ENCODE measurements around the gene TSPAN32. TPM values are rescaled to one million over a fixed set of nuclear protein-coding genes. Genes with fewer than 3 reads are reported as not detected.

The TSPAN32 gene
- total RNA-seq, 1 donor: 1.4 TPM

- Histone ChIP-seq H2AFZ (ENCODE audit: low read length) (no peak overlapping the region), H3K27ac (ENCODE audit: low read depth, low read length) (no peak overlapping the region), H3K79me2 (ENCODE audit: insufficient read depth, low read length) (no peaks in the 10 kb centered on the region), H3K27me3 (ENCODE audit: insufficient read depth, low read length) (no peaks in the 10 kb centered on the region), H4K20me1 (ENCODE audit: insufficient read depth, low read length) (no peaks in the 10 kb centered on the region), H3K4me3 (ENCODE audit: insufficient read depth, low read length) (no peak overlapping the region), H3K36me3 (ENCODE audit: insufficient read depth, low read length) (no peaks in the 10 kb centered on the region), H3K9me3 (ENCODE audit: low read depth, low read length) (no peaks in the 10 kb centered on the region), H3K4me2 (ENCODE audit: insufficient read depth, low read length) (no peak overlapping the region), H3K4me1 (ENCODE audit: insufficient read depth, low read length) (peaks cover 20% of the 10 kb centered on the region)
- DNase-seq (ENCODE audit: insufficient read length, low spot score, missing footprints): peak; percentile 81
- no peak for TF ChIP-seq CTCF (IDR thresholded peaks at IDR 0.05; ENCODE audit: extremely low read depth, low read depth, low read length)
Measured at GRCh38 chr11:2307501-2308331, 5.9 kb downstream of the TSPAN32 start.

DNA sequence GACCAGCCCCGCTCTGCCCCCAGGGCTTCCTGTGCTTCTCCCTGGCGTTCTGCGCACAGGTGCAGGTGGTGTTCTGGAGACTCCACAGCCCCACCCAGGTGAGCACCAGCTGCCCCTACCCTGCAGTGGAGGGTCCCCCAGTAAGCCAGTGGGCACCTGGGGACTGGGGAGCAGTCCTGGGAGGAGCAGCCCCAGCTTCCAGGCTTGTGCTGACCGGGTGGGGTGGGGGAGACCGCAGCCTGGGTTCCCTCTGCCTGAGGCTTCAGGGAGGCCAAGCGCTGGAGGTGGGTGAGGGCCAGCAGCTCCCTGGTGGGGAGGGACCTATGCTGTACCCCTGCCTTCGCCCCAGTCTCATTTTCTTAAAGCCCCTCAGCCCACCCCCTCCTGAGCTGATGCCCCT lies 6.9 kb downstream of the TSPAN32 start:
- H3K4me1 ChIP-seq (ENCODE audit: insufficient read depth, low read length): peaks cover 21% of the 10 kb centered on the region
- peak; percentile 79 for DNase-seq (ENCODE audit: insufficient read length, low spot score, missing footprints)

DNA sequence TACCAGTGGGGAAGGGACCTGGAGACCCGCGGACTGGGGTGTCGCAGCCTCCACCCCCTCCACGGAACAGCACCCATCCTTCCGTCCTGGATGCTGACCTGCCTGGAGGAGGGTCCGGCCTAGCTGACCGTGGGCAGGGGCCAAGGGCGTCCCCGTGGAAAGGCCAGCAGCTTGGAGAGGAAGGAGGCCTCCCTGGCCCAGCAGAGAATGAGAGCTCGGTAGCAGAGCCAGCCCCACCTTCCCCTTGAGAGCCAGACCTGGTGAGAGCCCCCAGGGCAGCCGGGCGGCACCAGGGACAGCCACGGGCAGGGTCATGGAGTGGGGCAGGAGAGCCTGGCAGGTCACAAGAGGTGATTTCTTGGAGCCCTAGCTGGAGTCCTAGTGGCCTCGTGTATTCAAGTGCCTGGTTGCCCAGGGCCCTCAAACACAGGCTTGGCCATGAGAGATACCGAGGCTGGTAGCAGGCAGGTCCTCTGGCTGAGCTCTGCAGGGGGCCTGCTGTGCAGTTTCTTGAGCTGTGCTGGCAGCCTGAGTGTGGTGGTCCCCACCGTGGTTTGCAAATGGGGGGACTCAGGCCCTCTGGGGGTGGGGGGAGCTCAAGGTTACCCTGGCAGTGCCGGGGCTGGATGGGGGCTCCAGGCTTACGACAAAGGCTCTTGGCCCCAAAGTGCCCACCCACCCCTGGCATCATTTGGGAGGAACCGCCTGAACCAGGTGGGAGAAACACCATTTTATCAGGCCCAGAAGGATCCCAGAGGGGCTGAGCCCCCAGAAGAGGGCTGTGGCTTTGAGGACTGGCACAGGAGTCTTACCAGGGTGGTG lies 7.6 kb downstream of the TSPAN32 start:
- DNase-seq (ENCODE audit: insufficient read length, low spot score, missing footprints): peak; percentile 75
- Histone ChIP-seq H3K36me3 (ENCODE audit: insufficient read depth, low read length) (no peaks in the 10 kb centered on the region), H3K9me3 (ENCODE audit: low read depth, low read length) (no peaks in the 10 kb centered on the region), H2AFZ (ENCODE audit: low read length) (no peak overlapping the region), H3K4me3 (ENCODE audit: insufficient read depth, low read length) (no peak overlapping the region), H3K4me2 (ENCODE audit: insufficient read depth, low read length) (no peak overlapping the region), H3K79me2 (ENCODE audit: insufficient read depth, low read length) (no peaks in the 10 kb centered on the region), H3K4me1 (ENCODE audit: insufficient read depth, low read length) (peaks cover 21% of the 10 kb centered on the region), H3K27me3 (ENCODE audit: insufficient read depth, low read length) (no peaks in the 10 kb centered on the region), H4K20me1 (ENCODE audit: insufficient read depth, low read length) (no peaks in the 10 kb centered on the region), H3K27ac (ENCODE audit: low read depth, low read length) (no peak overlapping the region)
- no peak for TF ChIP-seq CTCF (IDR thresholded peaks at IDR 0.05; ENCODE audit: extremely low read depth, low read depth, low read length)

More for the DNA sequence above, 6.9 kb downstream of the TSPAN32 start:
- H3K79me2 ChIP-seq (ENCODE audit: insufficient read depth, low read length): no peaks in the 10 kb centered on the region
- no peak overlapping the region for H3K4me2 ChIP-seq (ENCODE audit: insufficient read depth, low read length)
- H2AFZ ChIP-seq (ENCODE audit: low read length): no peak overlapping the region
- no peak for TF ChIP-seq CTCF (IDR thresholded peaks at IDR 0.05; ENCODE audit: extremely low read depth, low read depth, low read length)
- no peak overlapping the region for H3K27ac ChIP-seq (ENCODE audit: low read depth, low read length)
- no peaks in the 10 kb centered on the region for H3K27me3 ChIP-seq (ENCODE audit: insufficient read depth, low read length)
- H3K36me3 ChIP-seq (ENCODE audit: insufficient read depth, low read length): no peaks in the 10 kb centered on the region
- H3K4me3 ChIP-seq (ENCODE audit: insufficient read depth, low read length): no peak overlapping the region
- no peaks in the 10 kb centered on the region for H3K9me3 ChIP-seq (ENCODE audit: low read depth, low read length)
- H4K20me1 ChIP-seq (ENCODE audit: insufficient read depth, low read length): no peaks in the 10 kb centered on the region
